IMR-90 (cell line): ENCODE results near the gene KYAT1. TPM values are rescaled to one million over a fixed set of nuclear protein-coding genes. Genes with fewer than 3 reads are reported as not detected.

Source experiments
- ATAC-seq: fragments of 200-7000 bp; cut with Tn5 transposase; 2 replicates; pipeline ENCODE4 v1.9.1; 2020; ENCODE audit warnings: low read depth, mild to moderate bottlenecking, moderate library complexity
- BruUV-seq: library from RNA; stranded (reverse); fragments of 400-500 nt; replicated peaks from 2 replicates; lab custom pipeline; 2021; lab: Mats Ljungman, UMichigan
- CTCF ChIA-PET: fragments of 300-600 bp; formaldehyde crosslinking; extraction: SDS; loops from one replicate; lab custom pipeline; 2021; ENCODE audit warnings: antibody characterized with exemption; lab: Yijun Ruan, JAX
- POLR2A ChIA-PET: fragments of 300-600 bp; sonication (Branson Sonifier 250); formaldehyde crosslinking; loops from one replicate; lab custom pipeline; 2022; ENCODE audit warnings: antibody characterized with exemption; ENCODE audit not compliant: unreplicated experiment; lab: Charles Lee
- DNase-seq: peaks from one replicate; pipeline ENCODE4 v3.0.0; 2013
- H2AFZ ChIP-seq: replicated peaks from 2 replicates; pipeline ENCODE3; 2013; ENCODE audit warnings: low read length, mild to moderate bottlenecking; ENCODE audit not compliant: poor library complexity
- H2AK5ac ChIP-seq: 2 replicates; pipeline ENCODE4 v1.6.1; 2013; ENCODE audit warnings: low read depth, low read length, inconsistent platforms
- H2AK9ac ChIP-seq: replicated peaks from 2 replicates; pipeline ENCODE3; 2013; ENCODE audit warnings: mild to moderate bottlenecking, low read depth, low read length, moderate library complexity; ENCODE audit not compliant: poor library complexity
- H2BK120ac ChIP-seq: 2 replicates; pipeline ENCODE4 v1.6.1; 2013; ENCODE audit warnings: low read depth, low read length, inconsistent platforms
- H2BK15ac ChIP-seq: 3 replicates; pipeline ENCODE4 v1.6.1; 2013; ENCODE audit warnings: low read depth, low read length, inconsistent platforms
- H2BK20ac ChIP-seq: 2 replicates; pipeline ENCODE4 v1.6.1; 2013; ENCODE audit warnings: low read depth, mild to moderate bottlenecking, inconsistent platforms, low read length, moderate library complexity
- H2BK5ac ChIP-seq: 2 replicates; pipeline ENCODE4 v1.6.1; 2013; ENCODE audit warnings: mild to moderate bottlenecking, low read depth, low read length, inconsistent platforms; ENCODE audit not compliant: poor library complexity, severe bottlenecking
- H3K14ac ChIP-seq: replicated peaks from 2 replicates; pipeline ENCODE4 v1.6.1; 2013; ENCODE audit warnings: low read depth, low read length, inconsistent platforms
- H3K18ac ChIP-seq: 2 replicates; pipeline ENCODE4 v1.6.1; 2013; ENCODE audit warnings: low read depth, low read length, control low read depth
- H3K23ac ChIP-seq: 2 replicates; pipeline ENCODE4 v1.6.1; 2013; ENCODE audit warnings: low read depth, low read length, inconsistent platforms
- H3K27ac ChIP-seq: 2 replicates; pipeline ENCODE4 v1.5.1; 2013; ENCODE audit warnings: mild to moderate bottlenecking, control low read depth, low read length; ENCODE audit not compliant: insufficient read depth
- H3K27me3 ChIP-seq: 2 replicates; pipeline ENCODE4 v1.6.1; 2013; ENCODE audit warnings: low read length; ENCODE audit not compliant: control insufficient read depth, insufficient read depth
- H3K36me3 ChIP-seq: 2 replicates; pipeline ENCODE4 v1.6.1; 2013; ENCODE audit warnings: low read length, mixed read lengths; ENCODE audit not compliant: control insufficient read depth, insufficient read depth
- H3K4ac ChIP-seq: 2 replicates; pipeline ENCODE4 v1.6.1; 2013; ENCODE audit warnings: low read depth, low read length, inconsistent platforms
- H3K4me1 ChIP-seq: 2 replicates; pipeline ENCODE4 v1.6.1; 2013; ENCODE audit warnings: low read length, mixed read lengths; ENCODE audit not compliant: control insufficient read depth, insufficient read depth
- H3K4me2 ChIP-seq: 2 replicates; pipeline ENCODE4 v1.6.1; 2013; ENCODE audit warnings: low read depth, mild to moderate bottlenecking, control low read depth, low read length, moderate library complexity
- H3K4me3 ChIP-seq: 2 replicates; pipeline ENCODE4 v1.5.1; 2013; ENCODE audit warnings: low read depth, mild to moderate bottlenecking, control low read depth, low read length, moderate library complexity; ENCODE audit not compliant: insufficient read depth
- H3K56ac ChIP-seq: 2 replicates; pipeline ENCODE4 v1.6.1; 2013; ENCODE audit warnings: low read length, inconsistent platforms; ENCODE audit not compliant: insufficient read depth; ENCODE audit errors: extremely low read depth
- H3K79me1 ChIP-seq, 2 experiments: 2 replicates each; pipeline ENCODE4 v1.6.1; 2013; ENCODE audit warnings: low read length in 2 of 2, inconsistent platforms in 1 of 2, low read depth in 1 of 2
- H3K9ac ChIP-seq: 2 replicates; pipeline ENCODE4 v1.6.1; 2013; ENCODE audit warnings: low read depth, low read length, control low read depth
- H3K9me1 ChIP-seq: 2 replicates; pipeline ENCODE4 v1.6.1; 2013; ENCODE audit warnings: low read length, inconsistent platforms; ENCODE audit not compliant: insufficient read depth
- H3K9me3 ChIP-seq: 2 replicates; pipeline ENCODE4 v1.6.1; 2013; ENCODE audit warnings: low read length; ENCODE audit not compliant: control insufficient read depth, insufficient read depth
- H4K20me1 ChIP-seq: 2 replicates; pipeline ENCODE4 v1.6.1; 2013; ENCODE audit warnings: low read length, inconsistent platforms; ENCODE audit not compliant: insufficient read depth
- H4K5ac ChIP-seq: 2 replicates; pipeline ENCODE4 v1.6.1; 2013; ENCODE audit warnings: mild to moderate bottlenecking, low read depth, low read length, control low read depth
- H4K8ac ChIP-seq, 2 experiments: 2 replicates each; pipeline ENCODE4 v1.6.1; 2013; ENCODE audit warnings: low read depth in 2 of 2, low read length in 2 of 2, control low read depth in 1 of 2, inconsistent platforms in 1 of 2
- H4K91ac ChIP-seq: 2 replicates; pipeline ENCODE4 v1.6.1; 2013; ENCODE audit warnings: low read depth, low read length, inconsistent platforms; ENCODE audit not compliant: insufficient read depth
- BHLHE40 ChIP-seq: fragments of 150-350 bp; IDR thresholded peaks from 2 replicates; pipeline ENCODE4 v1.6.1; 2016; ENCODE audit warnings: mild to moderate bottlenecking, low read depth, low read length
- CEBPB ChIP-seq: IDR thresholded peaks from 2 replicates; pipeline ENCODE4 v1.6.1; 2012; ENCODE audit warnings: low read depth, low read length, improper control_type of control experiment
- CHD1 ChIP-seq: IDR thresholded peaks from 2 replicates; pipeline ENCODE4 v1.6.1; 2012; ENCODE audit warnings: low read depth, low read length, improper control_type of control experiment
- ELK1 ChIP-seq: fragments of 150-350 bp; IDR thresholded peaks from 2 replicates; pipeline ENCODE4 v1.6.1; 2016; ENCODE audit warnings: low read depth, mild to moderate bottlenecking, low read length, moderate library complexity, borderline replicate concordance
- FOS ChIP-seq: fragments of 150-350 bp; IDR thresholded peaks from 2 replicates; pipeline ENCODE4 v1.6.1; 2016; ENCODE audit warnings: low read depth, low read length
- MAFK ChIP-seq: IDR thresholded peaks from 2 replicates; pipeline ENCODE4 v1.6.1; 2012; ENCODE audit warnings: low read depth, low read length, improper control_type of control experiment
- MAZ ChIP-seq: IDR thresholded peaks from 2 replicates; pipeline ENCODE4 v1.6.1; 2012; ENCODE audit warnings: low read depth, mild to moderate bottlenecking, low read length, improper control_type of control experiment, moderate library complexity, borderline replicate concordance
- MXI1 ChIP-seq: IDR thresholded peaks from 2 replicates; pipeline ENCODE4 v1.6.1; 2012; ENCODE audit warnings: low read depth, mild to moderate bottlenecking, low read length, moderate library complexity, borderline replicate concordance
- POLR2A ChIP-seq: IDR thresholded peaks from 2 replicates; pipeline ENCODE4 v1.6.1; 2012; ENCODE audit warnings: mild to moderate bottlenecking, low read depth, low read length
- RAD21 ChIP-seq: IDR thresholded peaks from 2 replicates; pipeline ENCODE4 v1.6.1; 2012; ENCODE audit warnings: low read length, improper control_type of control experiment
- RFX5 ChIP-seq: IDR thresholded peaks from 2 replicates; pipeline ENCODE4 v1.8.0; 2012; ENCODE audit warnings: low read depth, mild to moderate bottlenecking, low read length, moderate library complexity
- SMC3 ChIP-seq: fragments of 150-350 bp; IDR thresholded peaks from 2 replicates; pipeline ENCODE4 v1.6.1; 2016; ENCODE audit warnings: low read depth, mild to moderate bottlenecking, antibody characterized with exemption, low read length, moderate library complexity
- WGBS, 2 experiments: methylation state at CpG; one replicate each; pipeline versions ENCODE4 v1.1.5 to v1.1.7; 2013; ENCODE audit warnings: missing lambda C conversion rate in 2 of 2; ENCODE audit not compliant: insufficient read length in 1 of 2; ENCODE audit errors: extremely low coverage in 2 of 2; 5-methylcytosine and 5-hydroxymethylcytosine counted together
- dilution Hi-C: fragments of 300-500 bp; cut with HindIII; formaldehyde crosslinking; loops from one replicate; pipeline ENCODE4 v1.14.3; 2018; ENCODE audit warnings: low sequenced_read_pairs; ENCODE audit not compliant: unreplicated experiment
- in situ Hi-C: fragments of 300-500 bp; cut with MboI; formaldehyde crosslinking; loops from 3 replicates; pipeline ENCODE4 v1.14.3; 2019; ENCODE audit warnings: low sequenced_read_pairs, inconsistent platforms, mixed read lengths
- intact Hi-C: fragments of 100-400 bp; cut with micrococcal nuclease; formaldehyde crosslinking; loops from 2 replicates; pipeline ENCODE4 v1.10.0; 2022
- polyA plus RNA-seq, 3 experiments: library from polyadenylated mRNA; depleted of rRNA; stranded (reverse); fragments of >200 nt; gene quantifications; 2 replicates each; pipeline ENCODE4 v1.2.3, GENCODE V29; 2012; ENCODE audit warnings: low replicate concordance in 1 of 3
- total RNA-seq: library from RNA; depleted of rRNA; stranded (reverse); fragments of >200 nt; gene quantifications from 2 replicates; pipeline ENCODE4 v1.2.3, GENCODE V29; 2012
- TF ChIP-seq, protein P1 (sequence below): conservative IDR thresholded peaks from 2 replicates; pipeline ENCODE4 v1.5.1; 2012; ENCODE audit warnings: mild to moderate bottlenecking, low read depth, low read length, improper control_type of control experiment
- TF ChIP-seq, protein P2 (sequence below): fragments of 150-350 bp; IDR thresholded peaks from 2 replicates; pipeline ENCODE4 v1.6.1; 2017; ENCODE audit warnings: mild to moderate bottlenecking, antibody characterized with exemption, low read length, low read depth

The KYAT1 gene
- total and polyA plus RNA-seq, 2 of the 4 experiments (the other 2 are of a cell fraction) = 6.8 to 9.5 TPM

DNA sequence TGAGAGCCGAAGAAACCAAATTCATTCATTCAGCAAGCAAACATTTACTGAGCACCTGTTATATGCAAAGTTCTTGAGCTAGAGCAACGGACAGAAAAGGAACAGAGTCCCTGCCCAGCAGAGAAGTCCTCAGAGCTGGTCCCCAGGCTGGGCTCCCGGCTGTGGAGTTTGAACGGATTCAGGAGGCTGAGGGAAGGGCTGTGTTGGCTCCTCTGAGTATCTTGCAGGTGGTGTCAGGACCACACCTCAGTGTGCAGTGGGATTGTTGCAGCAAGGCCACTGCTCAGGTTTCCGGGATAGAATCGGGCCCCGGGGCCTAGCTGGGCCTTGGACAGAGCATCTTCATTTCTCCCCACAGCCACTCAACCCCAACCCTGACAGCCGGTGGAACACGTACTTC lies 89.6 kb downstream of the KYAT1 start:
- DNase-seq (no peak), ATAC-seq (no peak)
- H2AK9ac ChIP-seq = peak overlapping the region; percentile 16
- ChIA-PET CTCF (interaction anchor here (1.1 kb wide), 1 partner anchor 157 kb away, joined by 5 read pairs; no protein-coding TSS in a partner anchor), POLR2A (no interaction called here)
- TF ChIP-seq BHLHE40 (no peak), FOS (no peak), ELK1 (no peak), RFX5 (no peak), MXI1 (no peak), MAFK (no peak), RAD21 (no peak), MAZ (no peak), CEBPB (no peak), POLR2A (no peak), SMC3 (no peak), CHD1 (no peak)
- TF ChIP-seq, protein P1, sequence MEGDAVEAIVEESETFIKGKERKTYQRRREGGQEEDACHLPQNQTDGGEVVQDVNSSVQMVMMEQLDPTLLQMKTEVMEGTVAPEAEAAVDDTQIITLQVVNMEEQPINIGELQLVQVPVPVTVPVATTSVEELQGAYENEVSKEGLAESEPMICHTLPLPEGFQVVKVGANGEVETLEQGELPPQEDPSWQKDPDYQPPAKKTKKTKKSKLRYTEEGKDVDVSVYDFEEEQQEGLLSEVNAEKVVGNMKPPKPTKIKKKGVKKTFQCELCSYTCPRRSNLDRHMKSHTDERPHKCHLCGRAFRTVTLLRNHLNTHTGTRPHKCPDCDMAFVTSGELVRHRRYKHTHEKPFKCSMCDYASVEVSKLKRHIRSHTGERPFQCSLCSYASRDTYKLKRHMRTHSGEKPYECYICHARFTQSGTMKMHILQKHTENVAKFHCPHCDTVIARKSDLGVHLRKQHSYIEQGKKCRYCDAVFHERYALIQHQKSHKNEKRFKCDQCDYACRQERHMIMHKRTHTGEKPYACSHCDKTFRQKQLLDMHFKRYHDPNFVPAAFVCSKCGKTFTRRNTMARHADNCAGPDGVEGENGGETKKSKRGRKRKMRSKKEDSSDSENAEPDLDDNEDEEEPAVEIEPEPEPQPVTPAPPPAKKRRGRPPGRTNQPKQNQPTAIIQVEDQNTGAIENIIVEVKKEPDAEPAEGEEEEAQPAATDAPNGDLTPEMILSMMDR = no peak
- TF ChIP-seq, protein P2, sequence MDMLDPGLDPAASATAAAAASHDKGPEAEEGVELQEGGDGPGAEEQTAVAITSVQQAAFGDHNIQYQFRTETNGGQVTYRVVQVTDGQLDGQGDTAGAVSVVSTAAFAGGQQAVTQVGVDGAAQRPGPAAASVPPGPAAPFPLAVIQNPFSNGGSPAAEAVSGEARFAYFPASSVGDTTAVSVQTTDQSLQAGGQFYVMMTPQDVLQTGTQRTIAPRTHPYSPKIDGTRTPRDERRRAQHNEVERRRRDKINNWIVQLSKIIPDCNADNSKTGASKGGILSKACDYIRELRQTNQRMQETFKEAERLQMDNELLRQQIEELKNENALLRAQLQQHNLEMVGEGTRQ = no peak
- no peaks in the 10 kb centered on the region for H3K4me1 ChIP-seq
- no peak overlapping the region for H2AK5ac ChIP-seq
- H2BK15ac ChIP-seq = no peak overlapping the region
- no peak overlapping the region for H3K4me2 ChIP-seq
- H3K23ac ChIP-seq = no peak overlapping the region
- H3K36me3 ChIP-seq = peaks cover 49% of the 10 kb centered on the region
- H4K20me1 ChIP-seq = 0 out of 2 replicates have a peak, but pooled peaks cover 5% of the 10 kb centered on the region
- H4K5ac ChIP-seq = no peak overlapping the region
- H3K4ac ChIP-seq = no peak overlapping the region
- H2BK5ac ChIP-seq = no peak overlapping the region
- no peak overlapping the region for H2AFZ ChIP-seq
- BruUV-seq = no TSS peak
- H3K79me1 ChIP-seq = peaks cover 13 to 40% of the 10 kb centered on the region in 2 experiments
- 91% methylated on average over 8 of the region's 9 CpGs; no CpG with 5 or more reads in 1 of the 2 experiments for WGBS, 2 experiments
- intact Hi-C loops (no loop called here), dilution Hi-C loops (no loop called here), in situ Hi-C loops (no loop called here)
- no peak overlapping the region for H4K8ac ChIP-seq
- no peaks in the 10 kb centered on the region for H3K27me3 ChIP-seq
- no peak overlapping the region for H3K27ac ChIP-seq
- H3K56ac ChIP-seq = no peak overlapping the region
- no peaks in the 10 kb centered on the region for H3K9me1 ChIP-seq
- H4K91ac ChIP-seq = no peak overlapping the region
- no peak overlapping the region for H3K14ac ChIP-seq
- no peak overlapping the region for H3K9ac ChIP-seq
- no peak overlapping the region for H2BK120ac ChIP-seq
- H3K18ac ChIP-seq = no peak overlapping the region
- H2BK20ac ChIP-seq = no peak overlapping the region
- H3K9me3 ChIP-seq = no peaks in the 10 kb centered on the region
- H3K4me3 ChIP-seq = no peak overlapping the region
